ENCODE results near the gene FGD3.

Gene FGD3

DNA sequence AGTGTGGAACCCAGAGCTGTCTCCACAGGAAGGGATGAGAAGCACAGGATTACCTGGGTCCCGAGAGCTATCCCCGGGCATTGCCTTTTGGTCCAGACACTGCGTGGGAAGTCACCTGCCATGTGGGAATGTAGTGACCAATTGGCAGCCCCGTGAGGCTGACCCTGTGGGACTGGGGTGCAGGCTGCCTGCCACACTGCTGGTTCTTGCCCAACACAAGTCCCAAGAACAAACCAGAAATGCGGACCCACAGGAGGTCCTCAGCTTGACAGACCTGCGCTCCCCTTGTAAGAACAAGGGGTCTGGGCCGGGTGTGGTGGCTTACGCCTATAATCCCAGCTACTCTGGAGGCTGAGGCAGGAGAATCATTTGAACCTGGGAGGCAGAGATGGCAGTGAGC lies 2.4 kb upstream of the FGD3 start:
- Histone ChIP-seq H3K36me3 (no peaks in the 10 kb centered on the region), H3K4me1 (peaks cover 0 to 14% (median 5%) of the 10 kb centered on the region in 4 donors), H3K4me3 (no peak overlapping the region), H3K27me3 (peaks cover 0 to 47% of the 10 kb centered on the region in 2 donors), H3K27ac (no peak overlapping the region), H3K9me3 (no peaks in the 10 kb centered on the region)
- intact Hi-C loops (cut with DNase I; ENCODE audit: low total_unique reads), result no loop called here
- TF ChIP-seq, protein P1, sequence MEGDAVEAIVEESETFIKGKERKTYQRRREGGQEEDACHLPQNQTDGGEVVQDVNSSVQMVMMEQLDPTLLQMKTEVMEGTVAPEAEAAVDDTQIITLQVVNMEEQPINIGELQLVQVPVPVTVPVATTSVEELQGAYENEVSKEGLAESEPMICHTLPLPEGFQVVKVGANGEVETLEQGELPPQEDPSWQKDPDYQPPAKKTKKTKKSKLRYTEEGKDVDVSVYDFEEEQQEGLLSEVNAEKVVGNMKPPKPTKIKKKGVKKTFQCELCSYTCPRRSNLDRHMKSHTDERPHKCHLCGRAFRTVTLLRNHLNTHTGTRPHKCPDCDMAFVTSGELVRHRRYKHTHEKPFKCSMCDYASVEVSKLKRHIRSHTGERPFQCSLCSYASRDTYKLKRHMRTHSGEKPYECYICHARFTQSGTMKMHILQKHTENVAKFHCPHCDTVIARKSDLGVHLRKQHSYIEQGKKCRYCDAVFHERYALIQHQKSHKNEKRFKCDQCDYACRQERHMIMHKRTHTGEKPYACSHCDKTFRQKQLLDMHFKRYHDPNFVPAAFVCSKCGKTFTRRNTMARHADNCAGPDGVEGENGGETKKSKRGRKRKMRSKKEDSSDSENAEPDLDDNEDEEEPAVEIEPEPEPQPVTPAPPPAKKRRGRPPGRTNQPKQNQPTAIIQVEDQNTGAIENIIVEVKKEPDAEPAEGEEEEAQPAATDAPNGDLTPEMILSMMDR (IDR thresholded peaks at IDR 0.05), result no peak
- DNase-seq, result no peak

DNA sequence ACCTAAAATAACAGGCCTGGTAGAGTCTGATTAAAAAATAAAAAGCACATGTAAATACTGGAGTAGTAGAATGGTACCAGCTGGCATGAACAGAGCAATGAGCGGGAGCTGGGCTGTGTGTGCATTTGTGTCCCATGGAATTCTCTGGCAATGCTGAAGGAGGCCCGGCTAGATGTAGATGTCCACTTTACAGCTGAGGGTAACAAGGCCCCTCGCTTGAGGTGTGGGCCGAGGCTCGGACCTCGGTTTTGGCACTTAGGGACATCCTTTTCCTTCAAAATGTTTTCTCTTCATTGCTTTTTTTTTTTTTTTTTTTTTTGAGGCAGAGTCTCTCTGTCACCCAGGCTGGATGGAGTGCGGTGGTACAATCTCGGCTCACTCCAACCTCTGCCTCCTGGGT lies 1.5 kb upstream of the FGD3 start:
- Histone ChIP-seq H3K4me3 (no peak overlapping the region), H3K36me3 (no peaks in the 10 kb centered on the region), H3K27ac (no peak overlapping the region), H3K27me3 (peaks cover 0 to 43% of the 10 kb centered on the region in 2 donors), H3K4me1 (peaks cover 0 to 14% (median 5%) of the 10 kb centered on the region in 4 donors), H3K9me3 (no peaks in the 10 kb centered on the region)
- no peak for DNase-seq
- intact Hi-C loops (cut with DNase I; ENCODE audit: low total_unique reads), result no loop called here
- TF ChIP-seq, protein P1 (IDR thresholded peaks at IDR 0.05), result no peak

DNA sequence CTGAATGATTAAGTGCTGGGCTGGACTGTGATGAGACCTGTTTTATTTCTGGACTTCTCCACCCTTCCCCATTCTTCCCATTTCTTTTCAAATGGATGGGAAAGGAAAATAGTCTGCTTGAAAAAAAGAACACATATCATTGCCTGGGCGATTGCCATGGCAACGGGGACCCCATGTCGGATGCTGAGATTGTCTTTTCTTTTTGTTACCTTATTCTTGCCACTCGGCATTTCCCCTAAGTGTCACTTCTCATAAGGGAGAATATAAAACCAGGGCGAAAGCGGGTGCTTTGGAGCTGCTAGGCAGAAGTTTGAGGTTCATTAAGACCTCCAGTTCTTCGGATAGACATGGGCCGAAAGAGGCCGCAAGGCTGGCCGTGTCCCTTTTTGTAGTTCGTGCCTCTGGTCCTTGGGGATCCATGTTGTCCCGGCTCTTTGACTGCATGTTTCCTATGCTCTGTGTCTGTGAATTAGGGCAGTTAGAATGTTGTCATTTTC lies 763 bp downstream of the FGD3 start:
- H3K36me3 ChIP-seq, result no peaks in the 10 kb centered on the region
- peaks cover 0 to 14% (median 5%) of the 10 kb centered on the region in 4 donors for H3K4me1 ChIP-seq
- H3K4me3 ChIP-seq, result no peak overlapping the region
- TF ChIP-seq, protein P1 (IDR thresholded peaks at IDR 0.05), result no peak
- no peak for DNase-seq
- H3K27me3 ChIP-seq, result peaks cover 0 to 48% of the 10 kb centered on the region in 2 donors
- no peaks in the 10 kb centered on the region for H3K9me3 ChIP-seq
- intact Hi-C loops (cut with DNase I; ENCODE audit: low total_unique reads), result no loop called here
- H3K27ac ChIP-seq, result no peak overlapping the region

DNA sequence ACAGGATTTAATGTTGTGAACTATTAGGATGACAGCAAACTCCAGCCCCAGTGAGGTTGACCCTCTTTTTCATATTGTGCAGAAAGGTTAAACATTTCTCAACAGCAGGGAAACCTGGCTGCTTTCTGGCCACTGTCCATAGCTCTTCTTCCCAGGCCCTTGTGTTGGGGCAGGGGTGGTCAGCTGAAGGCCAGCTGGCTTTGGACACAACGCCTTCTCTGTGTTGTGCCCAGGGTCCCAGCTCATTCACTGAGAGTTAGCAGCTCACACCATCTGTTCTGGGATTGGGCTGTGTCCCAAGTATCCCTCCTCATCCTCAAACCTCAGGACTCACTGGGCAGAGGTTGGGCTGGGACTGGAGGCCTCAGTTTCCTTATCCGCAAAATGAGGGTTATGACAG lies 1.3 kb downstream of the FGD3 start:
- intact Hi-C loops (cut with DNase I; ENCODE audit: low total_unique reads), result no loop called here
- H3K27ac ChIP-seq, result no peak overlapping the region
- TF ChIP-seq, protein P1 (IDR thresholded peaks at IDR 0.05), result no peak
- no peak overlapping the region for H3K4me3 ChIP-seq
- no peaks in the 10 kb centered on the region for H3K36me3 ChIP-seq
- peaks cover 0 to 14% (median 5%) of the 10 kb centered on the region in 4 donors for H3K4me1 ChIP-seq
- no peak for DNase-seq
- no peaks in the 10 kb centered on the region for H3K9me3 ChIP-seq
- H3K27me3 ChIP-seq, result peaks cover 0 to 48% of the 10 kb centered on the region in 2 donors

DNA sequence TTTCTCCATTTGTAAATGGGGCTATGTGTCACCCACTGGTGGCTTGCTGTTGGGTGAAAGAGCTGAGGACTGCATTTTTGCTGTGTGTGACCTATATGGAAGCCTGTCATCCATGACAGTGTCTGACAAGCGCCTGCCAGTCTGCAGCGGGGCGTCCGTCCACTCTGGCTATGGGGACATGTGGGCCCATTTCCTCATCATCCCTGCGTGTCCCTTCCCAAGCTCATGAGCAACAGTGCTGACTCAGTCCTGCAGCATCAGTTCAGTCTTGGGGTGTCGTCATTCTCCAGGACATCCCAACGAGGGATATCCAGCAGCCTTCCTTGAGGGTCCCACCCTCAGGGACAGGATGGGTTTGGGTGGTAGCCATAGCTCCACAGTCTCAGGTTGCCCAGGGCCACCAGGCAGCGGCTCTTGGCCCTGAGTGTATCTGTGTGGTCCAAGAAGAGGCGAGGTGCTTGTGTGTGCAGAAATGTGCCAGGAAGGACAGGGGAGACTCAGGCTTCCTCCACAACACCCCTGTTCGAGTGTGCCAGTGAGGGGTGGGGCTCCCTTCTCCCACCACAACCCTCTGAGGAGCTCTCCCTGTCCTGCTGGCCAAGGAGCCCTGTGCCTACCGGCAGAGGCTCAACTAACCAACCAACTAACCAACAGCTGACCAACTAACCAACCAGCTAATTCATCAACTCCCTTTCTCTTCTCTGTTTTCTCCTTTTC lies 2.1 kb downstream of the FGD3 start:
- peaks cover 0 to 48% of the 10 kb centered on the region in 2 donors for H3K27me3 ChIP-seq
- no peaks in the 10 kb centered on the region for H3K9me3 ChIP-seq
- H3K36me3 ChIP-seq, result no peaks in the 10 kb centered on the region
- no peak for DNase-seq
- no peak overlapping the region for H3K4me3 ChIP-seq
- intact Hi-C loops (cut with DNase I; ENCODE audit: low total_unique reads), result no loop called here
- H3K27ac ChIP-seq, result no peak overlapping the region
- TF ChIP-seq, protein P1 (IDR thresholded peaks at IDR 0.05), result no peak
- H3K4me1 ChIP-seq, result peaks cover 0 to 14% (median 5%) of the 10 kb centered on the region in 4 donors
